Activated CD4-positive, alpha-beta T cell treated with anti-CD3 and anti-CD28 coated beads for 36 hours (primary cell): ENCODE data around the gene SH3PXD2B. TPM values are rescaled to one million over a fixed set of nuclear protein-coding genes. Genes with fewer than 3 reads are reported as not detected.

Experiments used
- ATAC-seq: fragments of 200-7000 bp; cut with Tn5 transposase; one replicate; pipeline ENCODE4 v1.10.0; 2021; ENCODE audit warnings: mild to moderate bottlenecking, moderate library complexity
- CTCF ChIA-PET: fragments of 350-600 bp; sonication (Branson Sonifier 250); formaldehyde crosslinking; loops from one replicate; lab custom pipeline; 2021; ENCODE audit warnings: antibody characterized with exemption; lab: Charles Lee
- POLR2A ChIA-PET: fragments of 350-600 bp; sonication (Branson Sonifier 250); formaldehyde crosslinking; loops from one replicate; lab custom pipeline; 2021; ENCODE audit warnings: antibody characterized with exemption, inconsistent platforms; lab: Charles Lee
- DNase-seq: peaks from one replicate; pipeline ENCODE4 v3.0.0-alpha.2; 2020
- H3K27ac Mint-ChIP-seq: one replicate; pipeline ENCODE4 v1.8.0; 2021; ENCODE audit warnings: mixed read lengths
- H3K27me3 Mint-ChIP-seq: one replicate; pipeline ENCODE4 v1.8.0; 2021; ENCODE audit warnings: mixed read lengths
- H3K36me3 Mint-ChIP-seq: one replicate; pipeline ENCODE4 v1.8.0; 2021; ENCODE audit warnings: low read depth, mixed read lengths
- H3K4me1 Mint-ChIP-seq: one replicate; pipeline ENCODE4 v1.8.0; 2021; ENCODE audit warnings: mixed read lengths
- H3K4me3 Mint-ChIP-seq: one replicate; pipeline ENCODE4 v1.8.0; 2021; ENCODE audit warnings: mild to moderate bottlenecking, moderate library complexity, mixed read lengths
- H3K9me3 Mint-ChIP-seq: one replicate; pipeline ENCODE4 v1.8.0; 2021; ENCODE audit warnings: low read depth, mixed read lengths
- intact Hi-C, 2 experiments: fragments of 100-400 bp; cut with DNase I in 1 of 2; cut with micrococcal nuclease in 1 of 2; formaldehyde crosslinking; loops; one replicate each; pipeline versions ENCODE4 v1.14.2 to v1.15.1; 2022 to 2024; cut with DNase I, micrococcal nuclease
- total RNA-seq, 2 experiments: library from RNA; stranded (reverse); gene quantifications; one replicate each; pipeline ENCODE4 v1.2.3, GENCODE V29; 2021

The SH3PXD2B gene
- total RNA-seq, 2 experiments from 2014 or later, result 1.3 to 1.8 TPM

- intact Hi-C loops, result no loop called here
- CTCF ChIA-PET, result interaction anchor here (1.3 kb wide), 1 partner anchor 17 kb away, joined by 4 read pairs; no protein-coding TSS in a partner anchor
- Mint-ChIP-seq H3K4me3 (no peak overlapping the region), H3K27me3 (no peaks in the 10 kb centered on the region), H3K36me3 (no peaks in the 10 kb centered on the region), H3K9me3 (no peaks in the 10 kb centered on the region), H3K4me1 (no peaks in the 10 kb centered on the region), H3K27ac (no peak overlapping the region)
- POLR2A ChIA-PET, result no interaction called here
- DNase-seq (no peak), ATAC-seq (no peak)
Observed at GRCh38 chr5:172435362-172436077, 18.8 kb downstream of the SH3PXD2B start.

DNA sequence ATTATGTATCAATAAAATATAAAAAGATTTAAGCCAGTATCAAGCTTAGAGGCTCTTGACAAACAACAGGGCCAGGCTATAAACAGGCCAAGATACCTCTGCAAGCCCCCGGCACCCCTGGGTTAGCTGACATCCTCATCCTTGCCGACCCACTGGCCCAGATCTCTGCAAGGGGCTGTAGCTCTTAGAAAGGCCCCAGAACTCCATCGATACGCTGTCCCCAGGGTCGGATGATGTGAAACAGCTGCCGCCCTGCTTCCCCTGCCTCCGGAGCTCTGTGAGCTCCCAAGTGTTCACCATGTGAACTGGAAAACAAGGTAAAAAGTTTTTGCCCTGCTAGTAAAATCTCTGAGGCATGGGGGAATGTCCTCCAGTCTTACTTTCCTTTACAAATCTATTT, 20.1 kb downstream of the SH3PXD2B start:
- Mint-ChIP-seq H3K9me3 (no peaks in the 10 kb centered on the region), H3K27me3 (no peaks in the 10 kb centered on the region), H3K27ac (no peak overlapping the region), H3K4me3 (no peak overlapping the region), H3K36me3 (no peaks in the 10 kb centered on the region), H3K4me1 (no peaks in the 10 kb centered on the region)
- intact Hi-C loops, result no loop called here
- no peak for DNase-seq
- ATAC-seq, result no peak
- CTCF ChIA-PET, result interaction anchor here (1.0 kb wide), 1 partner anchor 17 kb away, joined by 5 read pairs; no protein-coding TSS in a partner anchor
- POLR2A ChIA-PET, result no interaction called here

GRCh38 chr5:172433513-172433912, 20.8 kb downstream of the SH3PXD2B start:
- DNase-seq (no peak), ATAC-seq (no peak)
- Mint-ChIP-seq H3K4me1 (no peaks in the 10 kb centered on the region), H3K4me3 (no peak overlapping the region), H3K9me3 (no peaks in the 10 kb centered on the region), H3K27ac (no peak overlapping the region), H3K27me3 (no peaks in the 10 kb centered on the region), H3K36me3 (no peaks in the 10 kb centered on the region)
- ChIA-PET CTCF (no interaction called here), POLR2A (no interaction called here)
- intact Hi-C loops, result no loop called here

- ChIA-PET CTCF (no interaction called here), POLR2A (no interaction called here)
- Mint-ChIP-seq H3K4me1 (no peaks in the 10 kb centered on the region), H3K4me3 (no peak overlapping the region), H3K9me3 (no peaks in the 10 kb centered on the region), H3K27ac (no peak overlapping the region), H3K36me3 (no peaks in the 10 kb centered on the region), H3K27me3 (no peaks in the 10 kb centered on the region)
- intact Hi-C loops, result no loop called here
- DNase-seq, result no peak
- ATAC-seq, result no peak
Observed at GRCh38 chr5:172433071-172433470, 21.3 kb downstream of the SH3PXD2B start.

GRCh38 chr5:172430354-172430753, 24.0 kb downstream of the SH3PXD2B start:
- no peak overlapping the region for H3K4me3 Mint-ChIP-seq
- DNase-seq (no peak), ATAC-seq (no peak)
- intact Hi-C loops, result no loop called here
- no peak overlapping the region for H3K27ac Mint-ChIP-seq
- CTCF ChIA-PET, result no interaction called here
- no peaks in the 10 kb centered on the region for H3K9me3 Mint-ChIP-seq
- H3K36me3 Mint-ChIP-seq, result no peaks in the 10 kb centered on the region
- H3K4me1 Mint-ChIP-seq, result no peaks in the 10 kb centered on the region
- peaks cover 2% of the 10 kb centered on the region for H3K27me3 Mint-ChIP-seq
- POLR2A ChIA-PET, result no interaction called here

DNA sequence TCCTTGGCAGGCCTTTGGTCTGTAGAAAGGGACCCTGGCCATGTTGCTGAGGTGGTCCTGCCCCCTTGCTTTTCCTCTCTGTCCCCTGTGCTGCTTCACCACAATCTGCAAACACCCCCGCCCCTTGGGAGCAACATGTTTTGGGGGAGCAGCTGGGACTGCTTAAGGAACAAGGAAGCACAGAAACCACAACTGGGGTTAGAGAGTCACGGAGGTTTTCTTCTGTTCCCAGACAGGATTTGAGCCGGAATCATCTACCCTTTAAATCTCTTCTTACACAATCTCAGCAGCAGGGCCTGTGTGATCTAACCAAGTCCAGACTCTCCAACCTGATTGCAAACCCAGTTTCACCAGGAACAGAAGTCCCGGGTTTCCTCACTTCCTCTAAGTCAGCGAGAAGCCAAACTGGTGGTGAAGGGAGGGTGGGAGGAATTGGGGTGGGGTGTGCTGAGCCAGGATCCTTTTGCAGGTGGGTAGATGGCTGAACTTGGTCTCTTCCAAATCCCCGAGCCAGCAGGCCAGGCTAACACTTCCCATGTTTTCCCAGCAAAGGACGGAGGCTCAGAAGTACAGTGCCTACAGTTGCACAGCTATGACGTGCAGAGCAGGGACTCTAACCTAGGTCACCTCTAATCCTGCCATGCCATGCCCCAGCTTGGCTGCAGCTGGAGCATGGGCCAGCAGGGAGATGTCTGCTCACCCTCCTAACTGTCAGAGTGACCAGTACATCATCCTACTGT, 25.0 kb downstream of the SH3PXD2B start:
- Mint-ChIP-seq H3K4me3 (no peak overlapping the region), H3K4me1 (no peaks in the 10 kb centered on the region)
- CTCF ChIA-PET, result no interaction called here

GRCh38 chr5:172428224-172429166, 25.8 kb downstream of the SH3PXD2B start:
- no peak overlapping the region for H3K27ac Mint-ChIP-seq
- ChIA-PET POLR2A (no interaction called here), CTCF (no interaction called here)
- no peaks in the 10 kb centered on the region for H3K4me1 Mint-ChIP-seq
- intact Hi-C loops, result no loop called here
- ATAC-seq, result no peak
- H3K9me3 Mint-ChIP-seq, result no peaks in the 10 kb centered on the region
- no peaks in the 10 kb centered on the region for H3K36me3 Mint-ChIP-seq
- H3K27me3 Mint-ChIP-seq, result peaks cover 4% of the 10 kb centered on the region
- DNase-seq, result no peak
- H3K4me3 Mint-ChIP-seq, result no peak overlapping the region

More for the DNA sequence above, 25.0 kb downstream of the SH3PXD2B start:
- Mint-ChIP-seq H3K9me3 (no peaks in the 10 kb centered on the region), H3K36me3 (no peaks in the 10 kb centered on the region), H3K27ac (no peak overlapping the region), H3K27me3 (peaks cover 4% of the 10 kb centered on the region)
- POLR2A ChIA-PET, result no interaction called here
- DNase-seq (no peak), ATAC-seq (no peak)
- intact Hi-C loops, result no loop called here

- H3K9me3 Mint-ChIP-seq, result no peaks in the 10 kb centered on the region
- H3K27ac Mint-ChIP-seq, result no peak overlapping the region
- peaks cover 4% of the 10 kb centered on the region for H3K27me3 Mint-ChIP-seq
- no peaks in the 10 kb centered on the region for H3K4me1 Mint-ChIP-seq
- POLR2A ChIA-PET, result no interaction called here
- no peak overlapping the region for H3K4me3 Mint-ChIP-seq
- no peaks in the 10 kb centered on the region for H3K36me3 Mint-ChIP-seq
- DNase-seq, result no peak
- intact Hi-C loops, result no loop called here
- CTCF ChIA-PET, result interaction anchor here (2.0 kb wide), 1 partner anchor 24 kb away, joined by 11 read pairs; no protein-coding TSS in a partner anchor
- no peak for ATAC-seq
Observed at GRCh38 chr5:172427202-172427601, 27.1 kb downstream of the SH3PXD2B start.

DNA sequence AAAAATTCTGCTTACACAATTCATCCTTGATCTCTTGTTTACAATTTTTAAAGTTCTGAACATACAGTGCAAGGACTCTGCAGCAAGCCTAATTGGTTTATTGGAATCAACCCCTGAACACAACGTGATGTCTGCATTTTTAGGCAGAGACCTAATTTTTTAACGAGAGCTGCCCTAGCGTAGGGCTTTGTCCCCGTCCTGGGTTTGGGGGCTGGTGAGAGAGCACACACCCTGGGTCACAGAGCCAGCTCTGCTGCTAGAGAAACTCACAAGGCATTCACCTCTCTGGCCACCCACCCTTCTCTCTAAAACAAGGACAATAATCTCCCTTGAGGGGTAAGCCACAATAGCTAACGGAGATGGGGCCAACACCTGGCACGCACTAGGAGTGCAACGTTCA, 28.2 kb downstream of the SH3PXD2B start:
- ATAC-seq, result no peak
- no peaks in the 10 kb centered on the region for H3K36me3 Mint-ChIP-seq
- no peak for DNase-seq
- CTCF ChIA-PET, result interaction anchor here (0.6 to 2.0 kb wide), 2 partner anchors 25 to 243 kb away, joined by 3 to 11 read pairs; no protein-coding TSS in a partner anchor
- no peak overlapping the region for H3K4me3 Mint-ChIP-seq
- no peak overlapping the region for H3K27ac Mint-ChIP-seq
- POLR2A ChIA-PET, result no interaction called here
- peaks cover 4% of the 10 kb centered on the region for H3K27me3 Mint-ChIP-seq
- intact Hi-C loops, result no loop called here
- H3K9me3 Mint-ChIP-seq, result no peaks in the 10 kb centered on the region
- no peaks in the 10 kb centered on the region for H3K4me1 Mint-ChIP-seq

DNA sequence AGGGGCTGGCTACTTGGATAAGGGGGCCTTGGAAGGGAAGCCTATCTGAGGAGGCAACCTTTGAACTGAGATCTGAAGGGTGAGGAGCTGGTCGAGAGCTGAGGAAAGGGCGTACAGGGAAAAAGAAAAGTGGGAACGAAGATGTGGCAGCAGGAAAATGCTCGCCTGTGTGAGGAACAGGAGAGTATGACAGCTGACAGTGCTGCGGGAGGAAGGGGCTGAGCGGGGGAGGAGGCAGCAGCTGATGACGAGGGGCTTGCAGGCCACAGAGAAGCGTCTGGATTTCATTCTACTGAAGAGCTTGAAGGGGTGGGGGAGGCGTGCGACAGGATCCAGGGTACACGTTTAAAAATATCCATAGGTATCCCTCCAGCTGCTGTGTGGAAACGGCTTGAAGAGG, 28.9 kb downstream of the SH3PXD2B start:
- no peaks in the 10 kb centered on the region for H3K36me3 Mint-ChIP-seq
- DNase-seq (no peak), ATAC-seq (no peak)
- H3K27me3 Mint-ChIP-seq, result peaks cover 4% of the 10 kb centered on the region
- ChIA-PET POLR2A (no interaction called here), CTCF (interaction anchor here (0.6 to 2.0 kb wide), 2 partner anchors 26 to 244 kb away, joined by 3 to 11 read pairs; no protein-coding TSS in a partner anchor)
- no peaks in the 10 kb centered on the region for H3K9me3 Mint-ChIP-seq
- no peak overlapping the region for H3K4me3 Mint-ChIP-seq
- intact Hi-C loops, result no loop called here
- H3K4me1 Mint-ChIP-seq, result no peaks in the 10 kb centered on the region
- H3K27ac Mint-ChIP-seq, result no peak overlapping the region

DNA sequence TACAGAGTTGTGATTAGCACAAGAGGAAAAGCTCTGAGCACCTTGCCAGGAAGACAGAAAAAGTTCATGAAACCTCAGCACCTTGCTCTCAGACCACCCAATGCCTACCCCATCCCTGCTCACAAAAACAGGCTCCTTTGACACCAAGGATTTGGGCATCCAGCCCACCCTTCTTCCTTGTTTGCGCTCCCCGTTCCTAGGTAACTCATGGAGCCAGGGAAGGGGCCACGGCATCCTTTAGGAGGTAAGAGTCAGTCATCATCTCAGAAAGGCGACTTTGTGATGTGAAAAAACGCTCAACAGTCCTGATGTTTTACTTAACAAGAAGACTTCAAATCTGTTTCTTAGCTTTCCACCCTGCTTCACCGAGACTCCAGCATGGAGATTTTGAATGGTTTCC, 29.5 kb downstream of the SH3PXD2B start:
- Mint-ChIP-seq H3K4me3 (no peak overlapping the region), H3K27me3 (peaks cover 4% of the 10 kb centered on the region), H3K27ac (no peak overlapping the region), H3K4me1 (peaks cover 2% of the 10 kb centered on the region), H3K9me3 (no peaks in the 10 kb centered on the region), H3K36me3 (no peaks in the 10 kb centered on the region)
- intact Hi-C loops, result no loop called here
- ChIA-PET POLR2A (no interaction called here), CTCF (interaction anchor here (1.3 kb wide), 1 partner anchor 26 kb away, joined by 3 read pairs; no protein-coding TSS in a partner anchor)
- DNase-seq (no peak), ATAC-seq (no peak)
